Heart left ventricle (tissue), 16 donors: ENCODE results near the gene MYOCD. TPM values are rescaled to one million over a fixed set of nuclear protein-coding genes. Genes with fewer than 3 reads are reported as not detected.

ENCODE experiments used
- ATAC-seq, 4 donors: fragments of 200-7000 bp; cut with Tn5 transposase; one replicate each; pipeline ENCODE4 v1.9.1; 2020 to 2022; ENCODE audit warnings: moderate library complexity in 4 of 4, mild to moderate bottlenecking in 3 of 4, moderate number of reproducible peaks in 1 of 4
- DNase-seq, 5 donors: peaks; one replicate each; pipeline ENCODE4 v3.0.0-alpha.2; 2020
- H3K27ac ChIP-seq, 12 donors: fragments of 200-600 bp; sonication (generic) in 4 of 12; one replicate each; pipeline versions ENCODE4 v1.5.0 to v1.8.0; 2016 to 2022; ENCODE audit warnings: mild to moderate bottlenecking in 2 of 12
- H3K27me3 ChIP-seq, 9 donors: fragments of 200-600 bp; sonication (generic) in 2 of 9; one replicate each; pipeline versions ENCODE4 v1.5.1 to v1.8.0; 2016 to 2022; ENCODE audit warnings: mild to moderate bottlenecking in 3 of 9
- H3K36me3 ChIP-seq, 9 donors: fragments of 200-600 bp; sonication (generic) in 2 of 9; one replicate each; pipeline versions ENCODE4 v1.5.0 to v1.8.0; 2018 to 2022; ENCODE audit warnings: mild to moderate bottlenecking in 2 of 9
- H3K4me1 ChIP-seq, 12 donors: fragments of 200-600 bp; sonication (generic) in 4 of 12; one replicate each; pipeline versions ENCODE4 v1.5.0 to v1.8.0; 2016 to 2022; ENCODE audit warnings: mild to moderate bottlenecking in 3 of 12
- H3K4me3 ChIP-seq, 12 donors: fragments of 200-600 bp; sonication (generic) in 4 of 12; one replicate each; pipeline versions ENCODE4 v1.5.0 to v1.8.0; 2017 to 2022; ENCODE audit warnings: mild to moderate bottlenecking in 9 of 12, moderate library complexity in 4 of 12
- H3K9me3 ChIP-seq, 12 donors: fragments of 200-600 bp; sonication (generic) in 4 of 12; one replicate each; pipeline versions ENCODE4 v1.5.0 to v1.8.0; 2016 to 2022; ENCODE audit warnings: mild to moderate bottlenecking in 1 of 12
- CTCF ChIP-seq, 12 donors: fragments of 200-600 bp; sonication (generic) in 4 of 12; IDR thresholded peaks; one replicate each; pipeline versions ENCODE4 v1.5.0 to v1.8.0; 2018 to 2022; ENCODE audit warnings: antibody characterized with exemption in 12 of 12, mild to moderate bottlenecking in 5 of 12
- POLR2A ChIP-seq, 2 donors: fragments of 450-650 bp; IDR thresholded peaks; one replicate each; pipeline ENCODE4 v1.6.1; 2017; ENCODE audit warnings: antibody characterized with exemption in 2 of 2, mild to moderate bottlenecking in 2 of 2, moderate library complexity in 2 of 2
- WGBS, 4 donors: extraction: QIAGEN DNeasy Blood & Tissue Kit in 2 of 4; methylation state at CpG; one replicate each; pipeline versions ENCODE4 v1.1.5 to v1.1.7; 2013 to 2018; 5-methylcytosine and 5-hydroxymethylcytosine counted together
- intact Hi-C, 10 donors: fragments of 100-400 bp; cut with DNase I; formaldehyde crosslinking; loops; one replicate each; pipeline versions ENCODE4 v1.11.1 to v1.14.2; 2022
- polyA plus RNA-seq, 2 donors: library from polyadenylated mRNA; stranded (reverse); fragments of 200-250 nt; gene quantifications; one replicate each; pipeline ENCODE4 v1.2.3, GENCODE V29; 2013
- total RNA-seq, 9 donors: library from RNA; depleted of rRNA in 2 of 9; stranded (reverse); fragments of >200 nt in 2 of 9; fragmentation: NEBNext Ultra II Directional in 3 of 9; extraction: Animal tissue kit (Norgen Biotek cat#: 25700) in 3 of 9; gene quantifications; one replicate each; pipeline versions ENCODE4 v1.1.0 to v1.2.4, GENCODE V29; 2016 to 2023
- donor health status: ischemic (EF 13 %, LVEDD 7.1; RV severe dilation, severe dysfunction).
- donor health status: healthy with polysubstance abuse.
- donor health status: DM: no; HTN: yes; CAD: no.
- donor health status: DM: no; HTN: no; CAD: no.
- donor health status: ischemic (EF 25% LVEDD 6.9; RV normal size, moderate dysfunction).
- donor health status: ischemic (EF 25% LVEDD 5.7; RV mildly dilated, moderate dysfunction).
- donor health status: healthy.
- donor health status: DM: yes; HTN: yes; CAD: no.
- donor health status: ischemic (EF 35%, LVEDD 5.7; RV mildly dilated, moderate dysfunction).
- donor health status: nonischemic (EF 11% LVEDD 7.7; RV severe dilation, severe dysfunction).
- donor health status: DM: yes; HTN: yes; CAD: no.
- donor health status: PGD.
- donor health status: ischemic (EF 29% LVEDD 5.4; RV normal size, mild dysfunction).
- donor health status: nonischemic (EF 23%, LVEDD 6.1; RV moderate dilation, normal function).

Gene MYOCD
- total and polyA plus RNA-seq, 11 donors, result 12.9 to 77.2 (median 45.9) TPM

GRCh38 chr17:12624211-12624610 is 41.5 kb upstream of the MYOCD start:
- Histone ChIP-seq H3K9me3 (no peaks in the 10 kb centered on the region), H3K27ac (peak overlapping the region in 3 of 12 donors; percentile 26 to 55 (median 40))
- WGBS, 4 donors, result 78 to 92% (median 87%) methylated on average over 3 of the region's 3 CpGs

DNA sequence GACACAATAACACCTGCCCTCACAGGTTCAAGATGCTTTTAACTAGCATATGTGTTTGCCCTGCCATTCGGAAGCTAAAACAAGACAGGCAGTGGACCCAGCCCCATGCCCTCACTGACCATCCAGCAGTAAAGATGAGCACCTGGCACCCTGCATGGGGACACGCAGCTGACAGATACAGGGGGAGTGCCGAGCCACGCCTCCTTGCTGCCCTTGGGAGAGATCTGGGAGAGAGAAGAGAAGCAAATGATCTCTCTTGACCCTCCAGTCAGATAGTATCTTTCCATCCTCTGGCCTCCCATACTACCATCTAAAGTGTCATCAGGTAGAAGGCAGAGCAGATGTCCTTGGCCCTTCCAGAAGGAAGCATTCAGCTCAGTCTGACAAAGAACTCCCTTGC is 40.6 kb upstream of the MYOCD start:
- intact Hi-C loops, result loop anchor here in 1 of 10 donors (10.0 kb wide), 1 partner anchor 70 kb away; no protein-coding TSS in a partner anchor
- TF ChIP-seq CTCF (IDR thresholded peaks at IDR 0.05), result no peak
- no peak for ATAC-seq
- no peak for DNase-seq
- Histone ChIP-seq H3K4me3 (no peak overlapping the region), H3K36me3 (no peaks in the 10 kb centered on the region), H3K4me1 (peaks cover 0 to 15% (median 0%) of the 10 kb centered on the region in 12 donors), H3K27me3 (no peaks in the 10 kb centered on the region), H3K27ac (no peak overlapping the region), H3K9me3 (no peaks in the 10 kb centered on the region)
- whole genome bisulfite sequencing, 4 donors, result 77 to 92% (median 89%) methylated on average over 4 of the region's 4 CpGs

More at GRCh38 chr17:12624211-12624610, 41.5 kb upstream of the MYOCD start:
- H3K36me3 ChIP-seq, result no peaks in the 10 kb centered on the region
- peaks cover 0 to 15% (median 0%) of the 10 kb centered on the region in 12 donors for H3K4me1 ChIP-seq
- ATAC-seq (no peak), DNase-seq (no peak)
- intact Hi-C loops, result loop anchor here in 2 of 10 donors (5.0 to 10.0 kb wide), 2 partner anchors 42 to 69 kb away; no protein-coding TSS in a partner anchor
- TF ChIP-seq POLR2A (IDR thresholded peaks at IDR 0.05) (no peak), CTCF (IDR thresholded peaks at IDR 0.05) (no peak)
- H3K4me3 ChIP-seq, result no peak overlapping the region
- H3K27me3 ChIP-seq, result no peaks in the 10 kb centered on the region

GRCh38 chr17:12627177-12627629 is 38.5 kb upstream of the MYOCD start:
- Histone ChIP-seq H3K36me3 (no peaks in the 10 kb centered on the region), H3K4me3 (no peak overlapping the region), H3K9me3 (no peaks in the 10 kb centered on the region), H3K27me3 (no peaks in the 10 kb centered on the region), H3K27ac (peak overlapping the region in 8 of 12 donors; percentile 28 to 65 (median 45)), H3K4me1 (peaks cover 0 to 26% (median 0%) of the 10 kb centered on the region in 12 donors)
- ATAC-seq (peak in 3 of 4 donors; percentile 73 to 84 (median 84)), DNase-seq (peak in 3 of 5 donors; percentile 23 to 44 (median 32))
- intact Hi-C loops, result loop anchor here in 1 of 10 donors (10.0 kb wide), 1 partner anchor 72 kb away; no protein-coding TSS in a partner anchor
- 55 to 66% (median 61%) methylated on average over 8 of the region's 8 CpGs for WGBS, 4 donors
- TF ChIP-seq POLR2A (IDR thresholded peaks at IDR 0.05) (no peak), CTCF (IDR thresholded peaks at IDR 0.05) (no peak)

DNA sequence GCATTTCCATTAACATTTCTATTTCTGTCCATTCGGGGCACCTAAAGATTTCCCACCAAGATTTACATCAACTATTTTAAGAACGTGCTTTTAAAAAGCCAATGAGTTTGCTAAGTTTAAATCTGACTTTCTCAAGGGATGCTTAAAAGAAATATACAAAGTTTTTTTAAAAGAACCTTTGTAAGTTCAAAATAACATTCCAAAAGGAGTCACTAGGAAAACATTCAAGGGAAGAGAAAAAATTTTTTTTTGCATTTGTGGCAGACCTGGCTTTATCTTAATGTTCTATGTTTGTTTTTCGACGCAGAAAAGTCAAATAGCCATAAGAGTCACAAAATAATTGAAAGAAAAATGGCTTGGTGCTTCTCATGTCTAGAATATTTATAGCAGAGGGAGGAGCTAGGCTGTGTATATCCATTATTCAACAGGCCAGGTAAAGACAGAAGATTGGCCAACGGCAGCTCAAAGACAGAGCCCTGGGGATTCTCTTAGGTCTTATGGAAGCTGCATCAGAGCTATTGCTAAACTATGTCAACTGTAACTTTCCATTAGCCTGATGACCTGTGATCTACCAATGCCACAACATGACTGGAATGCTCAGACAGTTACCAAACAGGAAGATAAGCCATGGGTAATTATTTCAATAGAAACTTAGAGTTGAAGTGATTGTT is 37.8 kb upstream of the MYOCD start:
- WGBS, 4 donors, result 62 to 68% (median 65%) methylated on average over 5 of the region's 5 CpGs
- intact Hi-C loops, result loop anchor here in 1 of 10 donors (10.0 kb wide), 1 partner anchor 73 kb away; no protein-coding TSS in a partner anchor

More for the DNA sequence above, 37.8 kb upstream of the MYOCD start:
- H3K4me3 ChIP-seq, result no peak overlapping the region
- no peak for DNase-seq
- H3K4me1 ChIP-seq, result peaks cover 0 to 30% (median 0%) of the 10 kb centered on the region in 12 donors
- peak overlapping the region in 8 of 12 donors; percentile 28 to 65 (median 47) for H3K27ac ChIP-seq
- no peak for ATAC-seq
- no peaks in the 10 kb centered on the region for H3K27me3 ChIP-seq
- H3K36me3 ChIP-seq, result no peaks in the 10 kb centered on the region
- H3K9me3 ChIP-seq, result no peaks in the 10 kb centered on the region
- no peak for TF ChIP-seq POLR2A (IDR thresholded peaks at IDR 0.05)
- no peak for TF ChIP-seq CTCF (IDR thresholded peaks at IDR 0.05)
